Femur (tissue), 1 donor: ENCODE measurements around the gene NRM.
"Not testable (repeated sequence)": the region's sequence is repeated elsewhere in the genome, so short reads cannot be mapped to it uniquely, and the experiment has no call there.

Experiments used
- DNase-seq: peaks from one replicate; pipeline ENCODE4 v3.0.0-alpha.2; 2017

NRM gene

GRCh38 chr6:30664994-30665767, 25.6 kb downstream of the NRM start:
- no peak for DNase-seq

GRCh38 chr6:30657922-30658321, 32.9 kb downstream of the NRM start:
- not testable (repeated sequence) for DNase-seq

GRCh38 chr6:30657454-30657853, 33.3 kb downstream of the NRM start:
- DNase-seq: no peak

GRCh38 chr6:30656513-30656912, 34.3 kb downstream of the NRM start:
- DNase-seq: peak; percentile 38

GRCh38 chr6:30655743-30656094, 35.1 kb downstream of the NRM start:
- no peak for DNase-seq

- DNase-seq: no peak
These were observed 35.7 kb downstream of the NRM start for GRCh38 chr6:30654798-30655742.

- DNase-seq: no peak
These were observed 39.6 kb downstream of the NRM start for GRCh38 chr6:30651143-30651542.

GRCh38 chr6:30647242-30648116, 43.3 kb downstream of the NRM start:
- peak; percentile 65 for DNase-seq

- peak; percentile 96 for DNase-seq
These were observed 44.1 kb downstream of the NRM start, which contains the start of gene C6orf136 for GRCh38 chr6:30646450-30647241. Gene C6orf136, plus strand, starts transcription at chr6:30647133. Its CDS starts 99 bp downstream, at chr6:30647232.

- no peak for DNase-seq
These were observed 44.8 kb downstream of the NRM start for GRCh38 chr6:30645989-30646388.

- no peak for DNase-seq
These were observed 46.0 kb downstream of the NRM start for GRCh38 chr6:30644769-30645168.

GRCh38 chr6:30643656-30644055, 47.1 kb downstream of the NRM start:
- no peak for DNase-seq

GRCh38 chr6:30641048-30641447, 49.7 kb downstream of the NRM start:
- no peak for DNase-seq

- no peak for DNase-seq
These were observed 50.3 kb downstream of the NRM start for GRCh38 chr6:30640481-30640880.
